WERI-Rb-1 (cell line): ENCODE data around the gene RAPGEF4.

Source experiments
- DNase-seq: peaks from one replicate; pipeline ENCODE4 v3.0.0-alpha.2; 2020
- H3K27ac ChIP-seq: fragments of 250-450 bp; sonication (Bioruptor Pico); 2 replicates; pipeline ENCODE4 v1.5.1; 2020; ENCODE audit warnings: mild to moderate bottlenecking, moderate library complexity
- H3K27me3 ChIP-seq: fragments of 250-450 bp; sonication (Bioruptor Pico); 2 replicates; pipeline ENCODE4 v1.5.1; 2021; ENCODE audit warnings: mild to moderate bottlenecking, low read depth, moderate library complexity; ENCODE audit not compliant: insufficient read depth, severe bottlenecking
- H3K36me3 ChIP-seq: fragments of 250-450 bp; sonication (Bioruptor Pico); 2 replicates; pipeline ENCODE4 v1.5.1; 2020; ENCODE audit warnings: mild to moderate bottlenecking, moderate library complexity
- H3K4me3 ChIP-seq: 2 replicates; pipeline ENCODE4 v1.5.1; 2011; ENCODE audit warnings: low read depth, mild to moderate bottlenecking, control low read depth, low read length
- H3K9me3 ChIP-seq: fragments of 250-450 bp; sonication (Bioruptor Pico); 2 replicates; pipeline ENCODE4 v1.5.1; 2021; ENCODE audit warnings: mild to moderate bottlenecking, moderate library complexity; ENCODE audit not compliant: severe bottlenecking
- CTCF ChIP-seq: IDR thresholded peaks from 2 replicates; pipeline ENCODE4 v1.5.1; 2011; ENCODE audit warnings: low read depth, mild to moderate bottlenecking, control low read depth, inconsistent platforms, low read length

RAPGEF4 gene

GRCh38 chr2:172830482-172830881 lies 94.8 kb downstream of the RAPGEF4 start:
- Histone ChIP-seq H3K27me3 (no peaks in the 10 kb centered on the region), H3K4me3 (no peak overlapping the region), H3K27ac (no peak overlapping the region), H3K9me3 (no peaks in the 10 kb centered on the region), H3K36me3 (no peaks in the 10 kb centered on the region)
- no peak for DNase-seq
- TF ChIP-seq CTCF, result no peak

GRCh38 chr2:172833898-172834297 lies 98.3 kb downstream of the RAPGEF4 start:
- Histone ChIP-seq H3K27ac (no peak overlapping the region), H3K9me3 (no peaks in the 10 kb centered on the region), H3K36me3 (no peaks in the 10 kb centered on the region), H3K27me3 (no peaks in the 10 kb centered on the region), H3K4me3 (no peak overlapping the region)
- DNase-seq, result no peak
- TF ChIP-seq CTCF, result no peak

DNA sequence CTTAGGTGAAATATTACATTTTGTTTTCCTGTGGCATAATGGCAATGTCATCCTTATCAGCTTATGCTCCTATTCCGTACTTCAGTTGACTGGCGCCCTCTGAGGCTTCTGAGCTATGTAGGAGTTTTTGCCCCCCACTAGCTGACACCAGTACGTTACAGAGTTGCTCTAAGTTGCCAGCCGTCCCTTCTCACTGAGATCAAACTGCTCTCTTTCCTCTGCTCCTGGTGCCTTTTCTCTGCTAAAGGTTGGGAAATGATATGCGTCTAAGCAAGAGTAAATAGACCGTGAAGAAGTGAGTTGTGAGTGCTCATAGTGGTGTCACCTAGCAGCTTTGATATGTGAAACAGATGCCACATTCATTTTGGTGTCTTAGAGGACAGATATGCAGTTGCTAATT lies 99.2 kb downstream of the RAPGEF4 start:
- Histone ChIP-seq H3K36me3 (no peaks in the 10 kb centered on the region), H3K27me3 (no peaks in the 10 kb centered on the region), H3K4me3 (no peak overlapping the region), H3K27ac (no peak overlapping the region), H3K9me3 (no peaks in the 10 kb centered on the region)
- DNase-seq, result no peak
- no peak for TF ChIP-seq CTCF

GRCh38 chr2:172836347-172836821 lies 100.7 kb downstream of the RAPGEF4 start:
- Histone ChIP-seq H3K9me3 (no peaks in the 10 kb centered on the region), H3K36me3 (no peaks in the 10 kb centered on the region), H3K4me3 (no peak overlapping the region), H3K27ac (no peak overlapping the region), H3K27me3 (no peaks in the 10 kb centered on the region)
- no peak for DNase-seq
- TF ChIP-seq CTCF, result no peak

DNA sequence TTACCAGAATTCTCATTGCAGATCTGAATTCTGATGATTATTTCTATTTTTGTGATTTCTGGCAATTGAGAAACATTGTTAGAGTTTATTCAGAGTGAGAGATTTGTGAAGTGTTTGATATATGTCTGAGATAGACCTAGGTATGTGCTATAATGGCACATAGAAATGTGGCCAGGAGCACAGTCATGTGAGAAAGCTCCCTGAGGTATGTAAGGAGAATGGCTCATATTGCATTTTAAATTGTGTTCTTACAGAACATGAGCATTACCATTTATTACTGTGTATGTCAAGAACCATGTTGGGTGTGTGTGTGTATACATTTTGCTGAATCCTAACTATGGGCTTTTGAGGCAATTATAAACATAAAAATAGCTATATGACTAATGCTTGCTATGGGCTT lies 101.2 kb downstream of the RAPGEF4 start:
- no peak overlapping the region for H3K4me3 ChIP-seq
- no peak overlapping the region for H3K27ac ChIP-seq
- H3K9me3 ChIP-seq, result no peaks in the 10 kb centered on the region
- H3K36me3 ChIP-seq, result no peaks in the 10 kb centered on the region
- DNase-seq, result no peak
- no peaks in the 10 kb centered on the region for H3K27me3 ChIP-seq
- no peak for TF ChIP-seq CTCF

GRCh38 chr2:172839446-172839845 lies 103.8 kb downstream of the RAPGEF4 start:
- no peak for DNase-seq
- Histone ChIP-seq H3K9me3 (no peaks in the 10 kb centered on the region), H3K27ac (no peak overlapping the region), H3K4me3 (no peak overlapping the region), H3K27me3 (no peaks in the 10 kb centered on the region), H3K36me3 (no peaks in the 10 kb centered on the region)
- no peak for TF ChIP-seq CTCF
